ENCODE data around the gene CACNA2D4. TPM values are rescaled to one million over a fixed set of nuclear protein-coding genes. Genes with fewer than 3 reads are reported as not detected.

CACNA2D4 gene
- total RNA-seq, 2 experiments from 2014 or later, result 20.8 to 23.6 TPM

- peak; percentile 14 for DNase-seq
- CTCF ChIA-PET, result interaction anchor here (1.0 to 1.8 kb wide), 3 partner anchors 109 to 165 kb away, joined by 3 to 12 read pairs (median 4); partner anchors contain the start of gene ADIPOR2
- Mint-ChIP-seq H3K27ac (no peak overlapping the region), H3K4me1 (peaks cover 8% of the 10 kb centered on the region), H3K9me3 (no peaks in the 10 kb centered on the region), H3K27me3 (no peaks in the 10 kb centered on the region), H3K4me3 (no peak overlapping the region), H3K36me3 (ENCODE audit: low read depth) (no peaks in the 10 kb centered on the region)
- POLR2A ChIA-PET, result interaction anchor here (0.8 to 1.2 kb wide), 2 partner anchors 12 to 141 kb away, joined by 3 to 4 read pairs; no protein-coding TSS in a partner anchor
Measured at GRCh38 chr12:1799051-1799881, 119.2 kb downstream of the CACNA2D4 start.

- POLR2A ChIA-PET, result no interaction called here
- Mint-ChIP-seq H3K36me3 (ENCODE audit: low read depth) (no peaks in the 10 kb centered on the region), H3K27me3 (no peaks in the 10 kb centered on the region), H3K4me3 (no peak overlapping the region), H3K9me3 (no peaks in the 10 kb centered on the region), H3K4me1 (peaks cover 7% of the 10 kb centered on the region), H3K27ac (no peak overlapping the region)
- peak; percentile 16 for DNase-seq
- CTCF ChIA-PET, result interaction anchor here (1.0 to 1.8 kb wide), 3 partner anchors 108 to 164 kb away, joined by 3 to 12 read pairs (median 4); partner anchors contain the start of gene ADIPOR2
Measured at GRCh38 chr12:1798641-1799020, 119.8 kb downstream of the CACNA2D4 start.

GRCh38 chr12:1797991-1798640 lies 120.3 kb downstream of the CACNA2D4 start:
- POLR2A ChIA-PET, result interaction anchor here (0.6 to 1.8 kb wide), 3 partner anchors 8 to 120 kb away, joined by 3 to 5 read pairs (median 4); no protein-coding TSS in a partner anchor
- Mint-ChIP-seq H3K9me3 (no peaks in the 10 kb centered on the region), H3K36me3 (ENCODE audit: low read depth) (no peaks in the 10 kb centered on the region), H3K27me3 (no peaks in the 10 kb centered on the region), H3K4me1 (peaks cover 7% of the 10 kb centered on the region), H3K4me3 (peak overlapping the region; percentile 24), H3K27ac (no peak overlapping the region)
- CTCF ChIA-PET, result interaction anchor here (1.0 to 1.8 kb wide), 3 partner anchors 108 to 164 kb away, joined by 3 to 12 read pairs (median 4); partner anchors contain the start of gene ADIPOR2
- DNase-seq, result no peak

GRCh38 chr12:1797011-1797901 lies 121.2 kb downstream of the CACNA2D4 start:
- ChIA-PET POLR2A (interaction anchor here (0.6 to 1.8 kb wide), 8 partner anchors 9 to 204 kb away, joined by 3 to 8 read pairs (median 4); no protein-coding TSS in a partner anchor), CTCF (interaction anchor here (1.2 to 3.6 kb wide), 4 partner anchors 135 to 162 kb away, joined by 3 to 57 read pairs (median 12); no protein-coding TSS in a partner anchor)
- H3K27me3 Mint-ChIP-seq, result no peaks in the 10 kb centered on the region
- no peaks in the 10 kb centered on the region for H3K36me3 Mint-ChIP-seq (ENCODE audit: low read depth)
- DNase-seq, result peak; percentile 66
- peak overlapping the region; percentile 69 for H3K27ac Mint-ChIP-seq
- H3K4me3 Mint-ChIP-seq, result peak overlapping the region; percentile 75
- peaks cover 7% of the 10 kb centered on the region for H3K4me1 Mint-ChIP-seq
- no peaks in the 10 kb centered on the region for H3K9me3 Mint-ChIP-seq

GRCh38 chr12:1796515-1797010 lies 121.9 kb downstream of the CACNA2D4 start:
- Mint-ChIP-seq H3K36me3 (ENCODE audit: low read depth) (no peaks in the 10 kb centered on the region), H3K4me3 (peak overlapping the region; percentile 82), H3K27ac (peak overlapping the region; percentile 79), H3K9me3 (no peaks in the 10 kb centered on the region), H3K4me1 (peaks cover 12% of the 10 kb centered on the region), H3K27me3 (no peaks in the 10 kb centered on the region)
- CTCF ChIA-PET, result interaction anchor here (0.9 to 3.6 kb wide), 5 partner anchors 35 to 162 kb away, joined by 3 to 57 read pairs (median 3); no protein-coding TSS in a partner anchor
- POLR2A ChIA-PET, result interaction anchor here (0.6 to 1.8 kb wide), 7 partner anchors 12 to 203 kb away, joined by 3 to 8 read pairs (median 3); no protein-coding TSS in a partner anchor
- peak; percentile 61 for DNase-seq

GRCh38 chr12:1795785-1796514 lies 122.5 kb downstream of the CACNA2D4 start:
- Mint-ChIP-seq H3K27me3 (no peaks in the 10 kb centered on the region), H3K36me3 (ENCODE audit: low read depth) (no peaks in the 10 kb centered on the region), H3K9me3 (no peaks in the 10 kb centered on the region), H3K4me3 (peak overlapping the region; percentile 82), H3K27ac (peak overlapping the region; percentile 79), H3K4me1 (peaks cover 18% of the 10 kb centered on the region)
- CTCF ChIA-PET, result interaction anchor here (0.6 to 3.6 kb wide), 10 partner anchors 34 to 239 kb away, joined by 3 to 57 read pairs (median 3); no protein-coding TSS in a partner anchor
- peak; percentile 95 for DNase-seq
- POLR2A ChIA-PET, result interaction anchor here (0.7 to 1.6 kb wide), 4 partner anchors 18 to 161 kb away, joined by 3 to 15 read pairs (median 3); no protein-coding TSS in a partner anchor

GRCh38 chr12:1795221-1795784 lies 123.1 kb downstream of the CACNA2D4 start:
- ChIA-PET POLR2A (interaction anchor here (0.6 to 1.6 kb wide), 5 partner anchors 19 to 184 kb away, joined by 3 to 15 read pairs (median 3); no protein-coding TSS in a partner anchor), CTCF (interaction anchor here (0.6 to 3.6 kb wide), 9 partner anchors 34 to 239 kb away, joined by 3 to 57 read pairs (median 3); no protein-coding TSS in a partner anchor)
- peak overlapping the region; percentile 43 for H3K4me3 Mint-ChIP-seq
- H3K4me1 Mint-ChIP-seq, result peaks cover 24% of the 10 kb centered on the region
- H3K36me3 Mint-ChIP-seq (ENCODE audit: low read depth), result no peaks in the 10 kb centered on the region
- H3K27ac Mint-ChIP-seq, result no peak overlapping the region
- DNase-seq, result peak; percentile 16
- H3K27me3 Mint-ChIP-seq, result no peaks in the 10 kb centered on the region
- H3K9me3 Mint-ChIP-seq, result no peaks in the 10 kb centered on the region

- Mint-ChIP-seq H3K4me3 (no peak overlapping the region), H3K4me1 (peaks cover 26% of the 10 kb centered on the region), H3K9me3 (no peaks in the 10 kb centered on the region), H3K27ac (no peak overlapping the region), H3K27me3 (no peaks in the 10 kb centered on the region), H3K36me3 (ENCODE audit: low read depth) (peaks cover 4% of the 10 kb centered on the region)
- ChIA-PET POLR2A (interaction anchor here (0.6 to 1.6 kb wide), 2 partner anchors 145 to 185 kb away, joined by 3 to 15 read pairs; no protein-coding TSS in a partner anchor), CTCF (interaction anchor here (1.0 to 3.6 kb wide), 6 partner anchors 141 to 240 kb away, joined by 3 to 57 read pairs (median 6); no protein-coding TSS in a partner anchor)
- no peak for DNase-seq
Measured at GRCh38 chr12:1794440-1795090, 123.9 kb downstream of the CACNA2D4 start.

- Mint-ChIP-seq H3K36me3 (ENCODE audit: low read depth) (peaks cover 4% of the 10 kb centered on the region), H3K4me3 (no peak overlapping the region), H3K4me1 (peaks cover 28% of the 10 kb centered on the region), H3K27ac (no peak overlapping the region), H3K9me3 (no peaks in the 10 kb centered on the region), H3K27me3 (no peaks in the 10 kb centered on the region)
- POLR2A ChIA-PET, result no interaction called here
- DNase-seq, result no peak
- CTCF ChIA-PET, result interaction anchor here (1.0 to 5.8 kb wide), 5 partner anchors 138 to 158 kb away, joined by 4 to 282 read pairs (median 62); no protein-coding TSS in a partner anchor
Measured at GRCh38 chr12:1793426-1794210, 124.8 kb downstream of the CACNA2D4 start.

- H3K27ac Mint-ChIP-seq, result no peak overlapping the region
- H3K36me3 Mint-ChIP-seq (ENCODE audit: low read depth), result peaks cover 4% of the 10 kb centered on the region
- DNase-seq, result peak; percentile 14
- CTCF ChIA-PET, result interaction anchor here (0.9 to 5.8 kb wide), 4 partner anchors 137 to 242 kb away, joined by 3 to 282 read pairs (median 74); no protein-coding TSS in a partner anchor
- no peaks in the 10 kb centered on the region for H3K9me3 Mint-ChIP-seq
- peaks cover 27% of the 10 kb centered on the region for H3K4me1 Mint-ChIP-seq
- no peak overlapping the region for H3K4me3 Mint-ChIP-seq
- H3K27me3 Mint-ChIP-seq, result no peaks in the 10 kb centered on the region
- POLR2A ChIA-PET, result interaction anchor here (2.5 to 2.6 kb wide), 2 partner anchors 132 to 139 kb away, joined by 17 to 26 read pairs; no protein-coding TSS in a partner anchor
Measured at GRCh38 chr12:1792406-1792805, 126.0 kb downstream of the CACNA2D4 start.
